A549 (cell line): ENCODE data around the gene ADCY7. TPM values are rescaled to one million over a fixed set of nuclear protein-coding genes. Genes with fewer than 3 reads are reported as not detected.
A peak's percentile ranks its signal among the peaks of the same experiment; 100 is the strongest.

ENCODE experiments used
- ATAC-seq, 2 experiments: fragments of 200-7000 bp in 1 of 2; fragments of >200 bp in 1 of 2; cut with Nextera tagmentation in 1 of 2; cut with Tn5 transposase in 1 of 2; 3 replicates each; pipeline versions ENCODE4 v1.8.0 to v1.9.1; 2018 to 2020; ENCODE audit warnings: mild to moderate bottlenecking in 1 of 2, moderate library complexity in 1 of 2
- CTCF ChIA-PET: fragments of 300-600 bp; sonication (Branson Sonifier 250); formaldehyde crosslinking; extraction: SDS; loops from one replicate; lab custom pipeline; 2021; ENCODE audit warnings: antibody characterized with exemption, inconsistent platforms; lab: Yijun Ruan, JAX
- POLR2A ChIA-PET: fragments of 350-600 bp; formaldehyde crosslinking; extraction: SDS; loops from one replicate; lab custom pipeline; 2021; ENCODE audit warnings: antibody characterized with exemption, inconsistent platforms; lab: Yijun Ruan, JAX
- DNase-seq, 2 experiments: peaks; one replicate each; pipeline versions ENCODE4 v3.0.0 to v3.0.0-alpha.2; 2011 to 2016; ENCODE audit warnings: low read depth in 1 of 2, low spot score in 1 of 2
- FAIRE-seq: peaks from 2 replicates; lab custom pipeline; 2011; peaks lifted over from hg19 to GRCh38; lab: Jason Lieb, UNC
- H3K27ac ChIP-seq, 2 experiments: fragments of >200 bp; sonication (Bioruptor Twin); formaldehyde crosslinking; 3 replicates each; pipeline ENCODE4 v1.5.1; 2016 to 2017
- H3K4me1 ChIP-seq: fragments of >200 bp; sonication (Bioruptor Twin); formaldehyde crosslinking; 3 replicates; pipeline ENCODE4 v1.6.1; 2016
- H3K4me2 ChIP-seq: fragments of >200 bp; sonication (Bioruptor Twin); formaldehyde crosslinking; 3 replicates; pipeline ENCODE4 v1.6.1; 2016
- H3K4me3 ChIP-seq: fragments of >200 bp; sonication (Bioruptor Twin); formaldehyde crosslinking; 3 replicates; pipeline ENCODE4 v1.5.1; 2016
- H3K9me3 ChIP-seq: fragments of >200 bp; sonication (Bioruptor Twin); formaldehyde crosslinking; 3 replicates; pipeline ENCODE4 v1.6.1; 2016
- BHLHE40 ChIP-seq: IDR thresholded peaks from 2 replicates; pipeline ENCODE4 v1.6.1; 2012; ENCODE audit warnings: low read depth, low read length, inconsistent platforms
- CHD2 ChIP-seq: fragments of 150-350 bp; IDR thresholded peaks from 2 replicates; pipeline ENCODE4 v1.6.1; 2014; ENCODE audit warnings: low read length; ENCODE audit not compliant: partially characterized antibody
- EHF ChIP-seq: fragments of 250-450 bp; sonication (Bioruptor Pico); IDR thresholded peaks from 2 replicates; pipeline ENCODE4 v1.5.0; 2020; ENCODE audit warnings: mild to moderate bottlenecking
- ESRRA ChIP-seq: fragments of 150-350 bp; IDR thresholded peaks from 2 replicates; pipeline ENCODE4 v1.6.1; 2014; ENCODE audit warnings: mild to moderate bottlenecking, low read length, borderline replicate concordance
- FOSL2 ChIP-seq, 2 experiments: fragments of 450-650 bp in 1 of 2; fragments of >200 bp in 1 of 2; sonication (Bioruptor Twin) in 1 of 2; formaldehyde crosslinking; IDR thresholded peaks; 2 replicates each; pipeline versions ENCODE4 v1.5.0 to v1.6.1; 2016 to 2020; ENCODE audit warnings: mild to moderate bottlenecking in 1 of 2, moderate library complexity in 1 of 2
- FOXS1 ChIP-seq: fragments of 250-450 bp; sonication (Bioruptor Pico); IDR thresholded peaks from 2 replicates; pipeline ENCODE4 v1.5.0; 2020; ENCODE audit warnings: mild to moderate bottlenecking, moderate library complexity
- HEYL ChIP-seq: fragments of 250-450 bp; sonication (Bioruptor Pico); IDR thresholded peaks from 2 replicates; pipeline ENCODE4 v1.8.0; 2021; ENCODE audit warnings: mild to moderate bottlenecking, moderate library complexity
- HMGXB4 ChIP-seq: fragments of 250-450 bp; sonication (Bioruptor Pico); IDR thresholded peaks from 2 replicates; pipeline ENCODE4 v1.5.0; 2021; ENCODE audit warnings: mild to moderate bottlenecking, moderate library complexity, borderline replicate concordance
- HOXA7 ChIP-seq: fragments of 250-450 bp; sonication (Bioruptor Pico); IDR thresholded peaks from 2 replicates; pipeline ENCODE4 v1.5.0; 2020; ENCODE audit warnings: mild to moderate bottlenecking, moderate library complexity
- JUN ChIP-seq, 2 experiments: fragments of >200 bp; sonication (Bioruptor Twin); formaldehyde crosslinking; IDR thresholded peaks; 2 replicates in 1 of 2; 3 replicates in 1 of 2; pipeline ENCODE4 v1.6.1; 2016 to 2017
- KDM5A ChIP-seq: fragments of 200-600 bp; sonication (generic); IDR thresholded peaks from 2 replicates; pipeline ENCODE4 v1.6.1; 2016; ENCODE audit warnings: antibody characterized with exemption, mild to moderate bottlenecking
- MAFK ChIP-seq: fragments of 450-650 bp; IDR thresholded peaks from 2 replicates; pipeline ENCODE4 v1.6.1; 2014; ENCODE audit not compliant: partially characterized antibody
- MAZ ChIP-seq: fragments of 150-350 bp; IDR thresholded peaks from 2 replicates; pipeline ENCODE4 v1.6.1; 2014; ENCODE audit warnings: antibody characterized with exemption, low read depth, low read length, borderline replicate concordance
- NPAS2 ChIP-seq: fragments of 250-450 bp; sonication (Bioruptor Pico); IDR thresholded peaks from 2 replicates; pipeline ENCODE4 v1.8.0; 2022; ENCODE audit warnings: mild to moderate bottlenecking, moderate library complexity, borderline replicate concordance
- PBX3 ChIP-seq: IDR thresholded peaks from 2 replicates; pipeline ENCODE4 v1.6.1; 2012
- POLR2A ChIP-seq: IDR thresholded peaks from 2 replicates; pipeline ENCODE4 v1.6.1; 2012; ENCODE audit warnings: mild to moderate bottlenecking, low read length
- RAD21 ChIP-seq, 2 experiments: fragments of >200 bp in 1 of 2; sonication (Bioruptor Twin) in 1 of 2; formaldehyde crosslinking in 1 of 2; IDR thresholded peaks in 1 of 2; conservative IDR thresholded peaks in 1 of 2; 2 replicates in 1 of 2; 3 replicates in 1 of 2; pipeline ENCODE4 v1.6.1; 2012 to 2018; ENCODE audit warnings: inconsistent platforms in 1 of 2
- RARB ChIP-seq: fragments of 250-450 bp; sonication (Bioruptor Pico); IDR thresholded peaks from 2 replicates; pipeline ENCODE4 v1.8.0; 2021; ENCODE audit warnings: mild to moderate bottlenecking, moderate library complexity
- REST ChIP-seq: fragments of 200-600 bp; sonication (generic); IDR thresholded peaks from 2 replicates; pipeline ENCODE4 v1.6.1; 2016; ENCODE audit warnings: antibody characterized with exemption, mild to moderate bottlenecking, moderate library complexity
- TFCP2L1 ChIP-seq: fragments of 250-450 bp; sonication (Bioruptor Pico); IDR thresholded peaks from 2 replicates; pipeline ENCODE4 v1.5.0; 2021; ENCODE audit warnings: mild to moderate bottlenecking
- ZFP36 ChIP-seq: fragments of 450-650 bp; IDR thresholded peaks from 2 replicates; pipeline ENCODE4 v1.6.1; 2014; ENCODE audit warnings: borderline replicate concordance; ENCODE audit not compliant: partially characterized antibody
- ZNF302 ChIP-seq: fragments of 250-450 bp; sonication (Bioruptor Pico); IDR thresholded peaks from 2 replicates; pipeline ENCODE4 v1.9.0; 2021; ENCODE audit warnings: inconsistent platforms, mild to moderate bottlenecking, moderate library complexity
- ZSCAN20 ChIP-seq: fragments of 250-450 bp; sonication (Bioruptor Pico); IDR thresholded peaks from 2 replicates; pipeline ENCODE4 v1.8.0; 2022; ENCODE audit warnings: mild to moderate bottlenecking, moderate library complexity
- WGBS: methylation state at CpG from one replicate; pipeline ENCODE4 v1.1.6; 2017; ENCODE audit errors: missing lambda C conversion rate; 5-methylcytosine and 5-hydroxymethylcytosine counted together
- polyA plus RNA-seq, 4 experiments: library from polyadenylated mRNA; depleted of rRNA in 3 of 4; stranded (reverse); fragments of >200 nt; fragmentation: RNase III in 1 of 4; extraction: RNeasy Plus Mini Kit Qiagen cat#74134 plus additional on column Dnase treatment in 1 of 4; gene quantifications; 2 replicates in 3 of 4; 3 replicates in 1 of 4; pipeline ENCODE4 v1.2.3, GENCODE V29; 2011 to 2017

Gene ADCY7
- polyA plus RNA-seq, 2 of the 4 experiments (the other 2 are of a cell fraction), result 10.5 to 18.7 TPM

DNA sequence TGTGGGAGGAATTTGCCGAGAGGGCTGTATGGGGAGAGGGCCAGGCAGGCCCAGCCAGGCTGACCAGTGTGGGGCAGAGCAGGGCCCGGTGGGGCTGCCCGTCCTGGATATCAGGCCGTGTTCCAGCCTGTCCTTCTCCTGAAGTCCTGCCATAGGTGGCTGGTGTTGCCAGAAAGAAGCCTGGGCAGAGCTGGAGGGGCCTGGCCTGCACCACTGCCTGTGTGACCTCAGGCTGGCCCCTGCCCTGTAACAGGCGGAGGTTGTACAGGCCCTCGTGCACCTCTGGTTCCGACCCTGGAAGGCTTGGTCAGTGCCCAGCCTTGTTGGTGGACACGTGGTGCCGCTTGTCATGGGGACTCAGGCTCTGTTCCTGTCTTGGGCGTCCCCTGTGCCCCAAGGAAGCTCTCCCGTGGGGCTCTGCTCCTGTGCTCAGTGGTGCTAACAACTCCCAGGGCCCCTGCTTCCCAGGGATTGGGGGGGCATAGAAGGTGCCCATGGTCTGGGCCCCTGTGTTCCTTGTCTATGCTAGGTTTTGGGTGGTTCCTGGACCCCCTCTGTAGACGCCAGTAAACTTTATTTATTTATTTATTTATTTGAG, 33.3 kb downstream of the ADCY7 start:
- TF ChIP-seq TFCP2L1 (CRISPR knock-in tag) (no peak), POLR2A (no peak), REST (no peak), ESRRA (no peak), FOSL2 (IDR thresholded peaks at IDR 0.05) (no peak), FOSL2 (CRISPR knock-in tag; IDR thresholded peaks at IDR 0.05) (no peak), BHLHE40 (no peak), EHF (CRISPR knock-in tag) (no peak), PBX3 (no peak), ZSCAN20 (CRISPR knock-in tag) (no peak), JUN (IDR thresholded peaks at IDR 0.05) (no peak), HOXA7 (CRISPR knock-in tag) (no peak), HEYL (CRISPR knock-in tag) (no peak), ZFP36 (no peak), MAZ (no peak), MAFK (no peak), FOXS1 (CRISPR knock-in tag) (no peak), CHD2 (no peak), RARB (CRISPR knock-in tag) (no peak)
- Histone ChIP-seq H3K4me1 (peaks cover 24% of the 10 kb centered on the region), H3K9me3 (no peaks in the 10 kb centered on the region), H3K4me2 (no peak overlapping the region), H3K4me3 (no peak overlapping the region), H3K27ac (no peak overlapping the region)
- ATAC-seq (peak in 1 of 2 experiments; percentile 7; a peak in 1 of 6 replicates), FAIRE-seq (no peak), DNase-seq (no peak)
- CTCF ChIA-PET, result interaction anchor here (0.7 to 0.9 kb wide), 2 partner anchors 17 to 27 kb away, joined by 3 read pairs; no protein-coding TSS in a partner anchor
- POLR2A ChIA-PET, result no interaction called here
- WGBS, result 93% methylated on average over 9 of the region's 12 CpGs

- ATAC-seq (0 out of 6 replicates have a peak, but pooled peaks of 1 of the 2 experiments have one; percentile 5), FAIRE-seq (no peak), DNase-seq (no peak)
- WGBS, result 90% methylated on average over 21 of the region's 23 CpGs
- H3K4me3 ChIP-seq, result no peak overlapping the region
- POLR2A ChIA-PET, result no interaction called here
- H3K27ac ChIP-seq, result peak overlapping the region; percentile 58 to 84
- peak overlapping the region; percentile 52 for H3K4me2 ChIP-seq
- TF ChIP-seq ZFP36 (peak; percentile 22), ZNF302 (CRISPR knock-in tag) (no peak), NPAS2 (CRISPR knock-in tag) (no peak), RAD21 (conservative IDR thresholded peaks at IDR 0.05 in 1 of 2, IDR thresholded peaks at IDR 0.05 in 1 of 2) (no peak), KDM5A (no peak), HMGXB4 (no peak)
- H3K9me3 ChIP-seq, result no peaks in the 10 kb centered on the region
- CTCF ChIA-PET, result interaction anchor here (0.5 kb wide), 1 partner anchor 356 kb away, joined by 3 read pairs; no protein-coding TSS in a partner anchor
- peaks cover 24% of the 10 kb centered on the region for H3K4me1 ChIP-seq
Measured at GRCh38 chr16:50300942-50301625, 34.7 kb downstream of the ADCY7 start.
